ENCODE measurements around the gene TEK.
A peak's percentile ranks its signal among the peaks of the same experiment; 100 is the strongest.

Gene TEK

GRCh38 chr9:27248702-27249101 lies 139.7 kb downstream of the TEK start:
- DNase-seq: no peak

- no peak for DNase-seq
These were observed 149.6 kb downstream of the TEK start for GRCh38 chr9:27258662-27259061.

GRCh38 chr9:27260789-27261516 lies 151.9 kb downstream of the TEK start:
- DNase-seq: no peak

- DNase-seq: no peak
These were observed 152.6 kb downstream of the TEK start for GRCh38 chr9:27261517-27262211.

GRCh38 chr9:27272103-27272502 lies 163.1 kb downstream of the TEK start:
- no peak for DNase-seq

- DNase-seq: no peak
These were observed 164.2 kb downstream of the TEK start for GRCh38 chr9:27273186-27273585.

GRCh38 chr9:27276193-27277030 lies 167.4 kb downstream of the TEK start:
- peak; percentile 57 for DNase-seq

- DNase-seq: no peak
These were observed 169.3 kb downstream of the TEK start for GRCh38 chr9:27278374-27278773.

- no peak for DNase-seq
These were observed 170.6 kb downstream of the TEK start for GRCh38 chr9:27279611-27280010.

All from NCI-H446 treated with DMSO at 0.1 percent for 48 hours (cell line).